ENCODE results near the gene PRRG4. TPM values are rescaled to one million over a fixed set of nuclear protein-coding genes. Genes with fewer than 3 reads are reported as not detected.

Gene PRRG4
- total RNA-seq, 1 donor from 2014 or later = not detected

DNA sequence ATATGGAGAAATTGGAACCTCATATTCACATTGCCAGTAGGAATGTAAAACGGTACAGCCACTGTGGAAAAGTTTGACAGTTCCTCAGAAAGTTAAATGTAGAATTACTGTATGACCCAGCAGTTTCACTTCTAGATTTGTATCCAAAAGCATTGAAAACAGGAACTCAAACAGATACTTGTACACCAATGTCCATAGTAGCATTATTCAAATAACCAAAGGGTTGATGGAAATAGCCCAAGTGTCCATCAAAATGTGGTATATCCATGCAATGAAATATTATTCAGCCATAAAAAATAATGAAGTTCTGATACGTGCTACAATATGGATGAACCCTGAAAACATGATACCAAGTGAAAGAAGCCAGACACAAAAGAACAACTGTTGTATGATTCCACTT, 17.8 kb downstream of the PRRG4 start:
- no peak for DNase-seq (ENCODE audit: low spot score)
- H3K4me1 Mint-ChIP-seq (ENCODE audit: unreplicated experiment) = no peaks in the 10 kb centered on the region
- H3K27me3 Mint-ChIP-seq (ENCODE audit: unreplicated experiment) = peaks cover 1% of the 10 kb centered on the region
- no peak overlapping the region for H3K4me3 Mint-ChIP-seq (ENCODE audit: unreplicated experiment)
- H3K36me3 Mint-ChIP-seq (ENCODE audit: low read depth, unreplicated experiment) = no peaks in the 10 kb centered on the region
- no peak overlapping the region for H3K27ac Mint-ChIP-seq (ENCODE audit: unreplicated experiment)
- no peaks in the 10 kb centered on the region for H3K9me3 Mint-ChIP-seq (ENCODE audit: unreplicated experiment)
- TF ChIP-seq CTCF (IDR thresholded peaks at IDR 0.05; ENCODE audit: unreplicated experiment) = no peak

DNA sequence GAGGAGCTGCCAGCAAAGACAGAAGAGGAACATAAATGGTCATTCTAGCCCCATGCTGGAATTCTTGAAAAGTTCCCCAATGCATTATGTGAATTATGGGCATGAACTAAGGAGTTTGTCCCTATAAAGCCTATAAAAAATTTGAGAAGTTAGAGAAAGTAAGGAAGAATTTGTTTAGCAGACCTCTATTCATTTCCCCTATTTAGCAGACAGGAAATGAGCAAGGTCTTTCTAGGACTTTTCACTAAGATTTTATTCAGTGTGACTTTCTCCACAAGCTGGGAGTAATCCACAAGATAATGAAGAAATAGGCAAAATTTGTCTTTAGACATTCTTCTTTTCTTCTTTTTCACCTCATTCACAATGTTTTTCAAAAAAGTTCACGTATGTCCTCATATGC, 20.0 kb downstream of the PRRG4 start:
- no peak overlapping the region for H3K4me3 Mint-ChIP-seq (ENCODE audit: unreplicated experiment)
- DNase-seq (ENCODE audit: low spot score) = no peak

DNA sequence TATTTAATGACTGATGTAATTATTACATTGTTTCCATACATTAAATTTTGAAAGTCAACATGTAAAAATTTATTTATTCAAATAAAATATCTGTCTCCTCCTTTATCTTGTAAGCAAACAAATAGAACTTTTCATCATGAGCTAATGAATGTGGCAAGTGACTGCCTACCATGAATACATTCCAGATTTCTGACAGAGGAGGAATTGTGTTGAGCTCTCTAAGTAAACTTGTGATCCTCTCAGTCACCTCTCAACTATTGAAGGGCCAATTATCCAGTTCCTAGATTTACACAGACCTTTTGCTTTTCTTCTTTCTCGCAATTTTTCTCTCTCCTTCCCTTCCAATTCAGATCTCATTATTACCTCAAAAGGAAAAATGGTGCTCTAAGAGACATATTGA, 21.5 kb downstream of the PRRG4 start:
- H3K4me1 Mint-ChIP-seq (ENCODE audit: unreplicated experiment) = no peaks in the 10 kb centered on the region
- H3K36me3 Mint-ChIP-seq (ENCODE audit: low read depth, unreplicated experiment) = no peaks in the 10 kb centered on the region
- H3K27ac Mint-ChIP-seq (ENCODE audit: unreplicated experiment) = no peak overlapping the region
- H3K9me3 Mint-ChIP-seq (ENCODE audit: unreplicated experiment) = no peaks in the 10 kb centered on the region
- H3K27me3 Mint-ChIP-seq (ENCODE audit: unreplicated experiment) = peaks cover 1% of the 10 kb centered on the region
- no peak overlapping the region for H3K4me3 Mint-ChIP-seq (ENCODE audit: unreplicated experiment)
- no peak for TF ChIP-seq CTCF (IDR thresholded peaks at IDR 0.05; ENCODE audit: unreplicated experiment)
- DNase-seq (ENCODE audit: low spot score) = no peak

More for the DNA sequence above, 20.0 kb downstream of the PRRG4 start:
- Mint-ChIP-seq H3K4me1 (ENCODE audit: unreplicated experiment) (no peaks in the 10 kb centered on the region), H3K27me3 (ENCODE audit: unreplicated experiment) (peaks cover 1% of the 10 kb centered on the region), H3K27ac (ENCODE audit: unreplicated experiment) (no peak overlapping the region), H3K36me3 (ENCODE audit: low read depth, unreplicated experiment) (no peaks in the 10 kb centered on the region), H3K9me3 (ENCODE audit: unreplicated experiment) (no peaks in the 10 kb centered on the region)
- no peak for TF ChIP-seq CTCF (IDR thresholded peaks at IDR 0.05; ENCODE audit: unreplicated experiment)

DNA sequence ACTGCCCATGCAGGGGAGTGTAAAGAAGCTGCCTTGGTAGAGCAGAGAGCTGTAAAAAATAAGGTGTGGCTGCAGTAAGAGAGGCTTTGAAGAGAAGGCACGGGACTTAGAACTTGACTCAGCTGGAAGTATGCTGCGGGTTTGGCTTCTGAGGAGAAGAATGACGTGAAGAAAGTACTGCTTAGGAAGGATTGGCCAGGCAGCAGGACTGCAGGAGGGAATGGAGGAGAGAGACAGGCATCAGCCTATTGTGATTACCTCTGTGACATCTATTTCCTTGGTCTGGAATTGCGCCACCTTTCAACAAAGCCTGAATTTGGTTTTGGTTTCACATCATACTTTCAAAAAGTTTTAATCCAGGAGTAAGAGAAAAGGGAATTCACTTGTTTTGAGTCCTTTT, 22.5 kb downstream of the PRRG4 start:
- no peak for TF ChIP-seq CTCF (IDR thresholded peaks at IDR 0.05; ENCODE audit: unreplicated experiment)
- Mint-ChIP-seq H3K4me1 (ENCODE audit: unreplicated experiment) (no peaks in the 10 kb centered on the region), H3K27ac (ENCODE audit: unreplicated experiment) (no peak overlapping the region), H3K9me3 (ENCODE audit: unreplicated experiment) (no peaks in the 10 kb centered on the region), H3K27me3 (ENCODE audit: unreplicated experiment) (peaks cover 1% of the 10 kb centered on the region), H3K36me3 (ENCODE audit: low read depth, unreplicated experiment) (no peaks in the 10 kb centered on the region), H3K4me3 (ENCODE audit: unreplicated experiment) (no peak overlapping the region)
- DNase-seq (ENCODE audit: low spot score) = no peak

DNA sequence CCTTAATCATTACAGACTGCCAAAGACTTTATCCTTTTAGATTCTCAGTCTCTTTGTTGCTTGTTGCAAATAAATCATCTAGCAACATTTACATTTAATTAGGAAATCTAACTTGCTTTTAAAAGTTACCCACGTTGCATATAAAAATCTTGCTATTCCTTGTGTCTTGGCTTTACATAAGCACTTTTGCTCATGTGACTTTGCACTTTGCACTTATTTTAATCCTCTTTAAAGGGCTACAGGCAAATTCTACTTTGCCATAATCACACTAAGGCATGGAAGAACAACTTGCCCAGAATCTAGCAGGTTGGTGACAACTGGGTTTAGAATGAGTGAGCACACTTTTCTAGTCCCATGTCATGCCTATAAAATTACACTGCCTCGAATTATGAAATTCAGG, 25.9 kb downstream of the PRRG4 start:
- Mint-ChIP-seq H3K4me3 (ENCODE audit: unreplicated experiment) (no peak overlapping the region), H3K4me1 (ENCODE audit: unreplicated experiment) (no peaks in the 10 kb centered on the region), H3K27me3 (ENCODE audit: unreplicated experiment) (peaks cover 1% of the 10 kb centered on the region), H3K9me3 (ENCODE audit: unreplicated experiment) (no peaks in the 10 kb centered on the region), H3K27ac (ENCODE audit: unreplicated experiment) (no peak overlapping the region), H3K36me3 (ENCODE audit: low read depth, unreplicated experiment) (no peaks in the 10 kb centered on the region)
- no peak for DNase-seq (ENCODE audit: low spot score)
- TF ChIP-seq CTCF (IDR thresholded peaks at IDR 0.05; ENCODE audit: unreplicated experiment) = no peak
